ENCODE data around the gene GLYAT.

The GLYAT gene

GRCh38 chr11:58676563-58677135 is 55.1 kb downstream of the GLYAT start:
- no peak for DNase-seq

GRCh38 chr11:58675334-58676155 is 56.2 kb downstream of the GLYAT start:
- peak; percentile 27 for DNase-seq

- no peak for DNase-seq
Measured at GRCh38 chr11:58674609-58675008, 57.1 kb downstream of the GLYAT start.

- DNase-seq = no peak
Measured at GRCh38 chr11:58671983-58672633, 59.6 kb downstream of the GLYAT start.

GRCh38 chr11:58659910-58660570 is 71.7 kb downstream of the GLYAT start:
- no peak for DNase-seq

- DNase-seq = no peak
Measured at GRCh38 chr11:58659404-58659803, 72.3 kb downstream of the GLYAT start.

All from NCI-H1092 treated with DMSO at 0.1 percent for 48 hours (cell line).